DMS 273 (cell line): ENCODE data around the gene CCDC28A.
A peak's percentile ranks its signal among the peaks of the same experiment; 100 is the strongest.

ENCODE experiments used
- DNase-seq: peaks from one replicate; lab custom pipeline; 2025; ENCODE audit not compliant: unreplicated experiment; lab: John Stamatoyannopoulos, UW

Gene CCDC28A

DNA sequence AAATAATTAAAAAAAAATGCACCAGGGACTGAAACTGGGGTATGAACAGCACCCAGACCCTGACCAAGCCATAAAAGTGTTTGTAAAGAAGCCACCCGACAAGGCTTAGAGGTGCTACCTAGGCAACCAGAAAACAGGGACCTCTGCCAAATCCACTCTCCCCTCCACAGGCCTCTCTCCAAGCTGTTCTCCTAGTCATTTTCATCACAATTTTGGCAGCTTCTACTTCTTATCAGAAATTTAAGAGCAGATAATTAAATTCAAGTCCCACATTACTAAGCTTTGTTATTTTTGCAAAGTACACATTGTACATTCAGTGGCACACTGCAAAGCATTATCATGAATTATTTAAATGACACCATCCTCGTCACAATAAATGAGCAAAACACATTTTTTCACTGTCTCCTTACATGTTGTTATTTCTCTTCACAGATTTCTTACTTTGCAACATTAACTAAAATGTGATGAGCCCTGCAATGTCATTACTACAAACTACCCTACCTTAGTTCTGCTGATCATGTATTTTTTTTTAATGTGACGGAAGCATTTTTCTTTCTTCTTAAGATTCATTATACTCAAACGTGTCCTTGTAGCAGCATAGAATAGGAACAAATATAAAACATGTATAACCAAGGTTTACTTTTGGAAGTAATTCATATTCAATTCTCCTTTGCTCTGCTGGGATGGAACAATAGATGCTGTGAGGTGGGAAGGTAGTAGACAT lies 60.4 kb downstream of the CCDC28A start:
- DNase-seq: peak; percentile 96

DNA sequence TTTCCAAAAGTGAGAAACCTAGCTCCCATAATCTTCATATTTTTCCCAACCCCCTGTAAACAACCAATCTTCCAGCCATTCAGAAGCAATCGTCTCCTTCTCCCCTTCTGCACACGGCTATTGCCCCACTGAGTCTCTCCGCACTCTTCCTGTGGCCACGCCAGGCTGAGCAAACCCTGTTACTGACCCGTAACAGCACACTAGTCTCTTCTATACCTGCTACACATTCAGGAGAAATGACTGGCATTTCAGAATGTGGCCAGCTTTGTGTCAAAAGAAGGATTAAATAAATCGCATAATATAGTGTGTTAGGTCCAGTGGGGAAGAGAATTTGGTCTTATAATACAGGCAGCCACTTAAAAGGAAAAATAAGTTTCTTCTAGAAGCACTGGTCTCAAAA lies 63.7 kb downstream of the CCDC28A start:
- no peak for DNase-seq
